ENCODE data around the gene SEZ6. TPM values are rescaled to one million over a fixed set of nuclear protein-coding genes. Genes with fewer than 3 reads are reported as not detected.

SEZ6 gene
- total and polyA plus RNA-seq, 2 donors (not counting 1 experiment from before 2014, with no cell fraction given): not detected

DNA sequence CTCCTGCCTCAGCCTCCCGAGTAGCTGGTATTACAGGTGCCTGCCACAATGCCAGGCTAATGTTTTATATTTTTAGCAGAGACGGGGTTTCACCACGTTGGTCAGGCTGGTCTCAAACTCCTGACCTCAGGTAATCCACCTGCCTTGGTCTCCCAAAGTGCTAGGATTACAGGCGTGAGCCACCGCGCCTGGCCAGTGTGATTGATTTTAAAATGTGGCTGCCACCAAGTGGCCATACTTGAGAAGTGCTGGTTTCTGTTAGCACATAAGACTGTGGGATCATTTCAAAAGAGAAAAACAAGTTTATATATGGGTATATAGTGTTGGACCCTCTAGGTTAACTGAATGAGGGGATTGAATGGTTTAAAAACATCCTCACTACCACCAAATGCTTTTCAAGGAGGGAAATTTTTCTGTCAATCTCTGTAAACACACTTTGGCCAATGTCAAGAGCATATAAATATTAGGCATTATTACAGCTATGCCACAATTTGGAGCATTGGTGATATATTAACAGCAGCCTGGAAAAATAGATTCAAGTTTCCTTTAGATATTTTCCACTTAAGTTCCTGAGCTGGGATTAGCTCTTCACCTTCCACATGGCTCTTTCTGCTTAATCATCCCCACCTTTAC lies 89.4 kb downstream of the SEZ6 start:
- POLR2A ChIA-PET: interaction anchor here (0.7 to 1.5 kb wide), 2 partner anchors 19 to 190 kb away, joined by 3 to 10 read pairs; partner anchors contain the start of gene FLOT2
- H4K20me1 ChIP-seq (ENCODE audit: control insufficient read depth, insufficient read depth, low read length, poor library complexity, severe bottlenecking): peaks cover 17% of the 10 kb centered on the region
- no peak overlapping the region for H2AFZ ChIP-seq (ENCODE audit: insufficient read depth, low read depth, low read length, poor library complexity, severe bottlenecking)
- no peaks in the 10 kb centered on the region for H3K9me3 Mint-ChIP-seq (ENCODE audit: insufficient read depth)
- TF ChIP-seq, protein P1, sequence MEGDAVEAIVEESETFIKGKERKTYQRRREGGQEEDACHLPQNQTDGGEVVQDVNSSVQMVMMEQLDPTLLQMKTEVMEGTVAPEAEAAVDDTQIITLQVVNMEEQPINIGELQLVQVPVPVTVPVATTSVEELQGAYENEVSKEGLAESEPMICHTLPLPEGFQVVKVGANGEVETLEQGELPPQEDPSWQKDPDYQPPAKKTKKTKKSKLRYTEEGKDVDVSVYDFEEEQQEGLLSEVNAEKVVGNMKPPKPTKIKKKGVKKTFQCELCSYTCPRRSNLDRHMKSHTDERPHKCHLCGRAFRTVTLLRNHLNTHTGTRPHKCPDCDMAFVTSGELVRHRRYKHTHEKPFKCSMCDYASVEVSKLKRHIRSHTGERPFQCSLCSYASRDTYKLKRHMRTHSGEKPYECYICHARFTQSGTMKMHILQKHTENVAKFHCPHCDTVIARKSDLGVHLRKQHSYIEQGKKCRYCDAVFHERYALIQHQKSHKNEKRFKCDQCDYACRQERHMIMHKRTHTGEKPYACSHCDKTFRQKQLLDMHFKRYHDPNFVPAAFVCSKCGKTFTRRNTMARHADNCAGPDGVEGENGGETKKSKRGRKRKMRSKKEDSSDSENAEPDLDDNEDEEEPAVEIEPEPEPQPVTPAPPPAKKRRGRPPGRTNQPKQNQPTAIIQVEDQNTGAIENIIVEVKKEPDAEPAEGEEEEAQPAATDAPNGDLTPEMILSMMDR (IDR thresholded peaks at IDR 0.05): peak; percentile 82
- no peak for TF ChIP-seq EZH2 (IDR thresholded peaks at IDR 0.05; ENCODE audit: borderline replicate concordance, insufficient read depth, low read depth, low read length, poor library complexity, severe bottlenecking)
- no peak overlapping the region for H3K27ac ChIP-seq (ENCODE audit: low read length in 2 of 2)
- H3K27me3 Mint-ChIP-seq: no peaks in the 10 kb centered on the region
- H3K4me2 ChIP-seq (replicated peaks; ENCODE audit: low read depth, low read length, poor library complexity, severe bottlenecking): no peak overlapping the region
- H3K79me2 ChIP-seq (ENCODE audit: control insufficient read depth, insufficient read depth, low read length): peaks cover 6% of the 10 kb centered on the region
- H3K36me3 ChIP-seq (replicated peaks in 1 of 2; ENCODE audit: control extremely low read depth in 1 of 2, control insufficient read depth in 1 of 2, extremely low read depth in 1 of 2, insufficient read depth in 2 of 2, low read length in 1 of 2): peaks cover 8 to 95% of the 10 kb centered on the region in 2 experiments
- 76% methylated on average over 4 of the region's 6 CpGs for WGBS (ENCODE audit: insufficient coverage)
- H3K4me3 ChIP-seq (ENCODE audit: control extremely low read depth in 1 of 5, extremely low read depth in 1 of 5, insufficient read depth in 1 of 5, low read depth in 2 of 5, low read length in 4 of 5): no peak overlapping the region
- intact Hi-C loops (cut with micrococcal nuclease): loop anchor here (1.0 kb wide), 2 partner anchors 153 to 190 kb away; partner anchors contain the start of gene TLCD1
- H3K9ac ChIP-seq (ENCODE audit: low read length): no peak overlapping the region
- H3K4me3 Mint-ChIP-seq: no peak overlapping the region
- no peaks in the 10 kb centered on the region for H3K9me3 ChIP-seq (ENCODE audit: control extremely low read depth in 1 of 3, control insufficient read depth in 2 of 3, insufficient read depth in 1 of 3, low read length in 2 of 3)
- ATAC-seq (ENCODE audit: low read depth) (peak; percentile 80), DNase-seq (peak; percentile 60)
- no peak overlapping the region for H3K27ac Mint-ChIP-seq
- no peaks in the 10 kb centered on the region for H3K4me1 Mint-ChIP-seq
- no peaks in the 10 kb centered on the region for H3K4me1 ChIP-seq (ENCODE audit: control insufficient read depth in 2 of 2, insufficient read depth in 2 of 2, low read length in 2 of 2)
- CTCF ChIA-PET: interaction anchor here (0.9 to 5.6 kb wide), 22 partner anchors 9 to 271 kb away, joined by 3 to 124 read pairs (median 5); partner anchors contain the start of genes BLTP2, DHRS13, FAM222B and FLOT2
- no peaks in the 10 kb centered on the region for H3K27me3 ChIP-seq (replicated peaks in 1 of 4; ENCODE audit: control extremely low read depth in 1 of 4, control insufficient read depth in 3 of 4, insufficient read depth in 4 of 4, low read length in 3 of 4)

DNA sequence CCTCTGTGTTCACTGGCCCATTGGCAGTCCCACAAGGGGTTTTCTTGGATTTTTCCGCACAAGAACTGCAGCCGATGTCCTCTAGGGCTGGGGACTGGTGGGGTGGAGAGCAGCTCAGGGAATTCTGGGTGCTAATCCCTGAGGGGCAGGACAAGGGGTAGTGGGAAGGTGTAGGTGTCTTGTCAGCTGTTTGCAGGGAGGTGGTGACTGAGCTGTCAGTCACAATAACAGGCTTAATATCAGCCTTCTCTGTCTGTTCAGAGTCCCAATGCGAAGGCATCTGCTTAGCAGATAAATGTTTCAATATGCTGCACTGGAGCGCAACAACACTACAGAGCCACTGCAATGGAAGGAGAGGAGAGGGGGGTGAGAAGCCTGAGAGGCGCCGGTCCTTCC lies 92.9 kb downstream of the SEZ6 start:
- CTCF ChIA-PET: interaction anchor here (0.8 to 8.9 kb wide), 6 partner anchors 40 to 186 kb away, joined by 3 to 91 read pairs (median 4); partner anchors contain the start of genes NEK8 and TLCD1
- H3K27me3 ChIP-seq (replicated peaks in 1 of 4; ENCODE audit: control extremely low read depth in 1 of 4, control insufficient read depth in 3 of 4, insufficient read depth in 4 of 4, low read length in 3 of 4): no peaks in the 10 kb centered on the region
- H3K79me2 ChIP-seq (ENCODE audit: control insufficient read depth, insufficient read depth, low read length): peaks cover 3% of the 10 kb centered on the region
- H3K27ac ChIP-seq (ENCODE audit: low read length in 2 of 2): no peak overlapping the region
- peaks cover 15% of the 10 kb centered on the region for H4K20me1 ChIP-seq (ENCODE audit: control insufficient read depth, insufficient read depth, low read length, poor library complexity, severe bottlenecking)
- Mint-ChIP-seq H3K27ac (no peak overlapping the region), H3K4me1 (no peaks in the 10 kb centered on the region), H3K4me3 (no peak overlapping the region), H3K9me3 (ENCODE audit: insufficient read depth) (no peaks in the 10 kb centered on the region), H3K27me3 (no peaks in the 10 kb centered on the region)
- POLR2A ChIA-PET: interaction anchor here (0.5 kb wide), 1 partner anchor 70 kb away, joined by 4 read pairs; the partner anchor contains the start of gene FAM222B
- no peak overlapping the region for H3K4me2 ChIP-seq (replicated peaks; ENCODE audit: low read depth, low read length, poor library complexity, severe bottlenecking)
- DNase-seq: no peak
- peaks cover 9 to 96% of the 10 kb centered on the region in 2 experiments for H3K36me3 ChIP-seq (replicated peaks in 1 of 2; ENCODE audit: control extremely low read depth in 1 of 2, control insufficient read depth in 1 of 2, extremely low read depth in 1 of 2, insufficient read depth in 2 of 2, low read length in 1 of 2)
- no peak for TF ChIP-seq EZH2 (IDR thresholded peaks at IDR 0.05; ENCODE audit: borderline replicate concordance, insufficient read depth, low read depth, low read length, poor library complexity, severe bottlenecking)
- TF ChIP-seq, protein P1 (IDR thresholded peaks at IDR 0.05): no peak
- no peak overlapping the region for H3K9ac ChIP-seq (ENCODE audit: low read length)
- no peaks in the 10 kb centered on the region for H3K9me3 ChIP-seq (ENCODE audit: control extremely low read depth in 1 of 3, control insufficient read depth in 2 of 3, insufficient read depth in 1 of 3, low read length in 2 of 3)
- no peak for ATAC-seq (ENCODE audit: low read depth)
- 98% methylated on average over 4 of the region's 6 CpGs for WGBS (ENCODE audit: insufficient coverage)
- H3K4me3 ChIP-seq (ENCODE audit: control extremely low read depth in 1 of 5, extremely low read depth in 1 of 5, insufficient read depth in 1 of 5, low read depth in 2 of 5, low read length in 4 of 5): no peak overlapping the region
- intact Hi-C loops (cut with micrococcal nuclease): no loop called here
- no peaks in the 10 kb centered on the region for H3K4me1 ChIP-seq (ENCODE audit: control insufficient read depth in 2 of 2, insufficient read depth in 2 of 2, low read length in 2 of 2)
- no peak overlapping the region for H2AFZ ChIP-seq (ENCODE audit: insufficient read depth, low read depth, low read length, poor library complexity, severe bottlenecking)
